ENCODE data around the gene CYP46A1. TPM values are rescaled to one million over a fixed set of nuclear protein-coding genes. Genes with fewer than 3 reads are reported as not detected.

CYP46A1 gene
- total RNA-seq, 4 donors from 2014 or later = 0.13 to 4.7 (median 0.55) TPM; not detected in 1

DNA sequence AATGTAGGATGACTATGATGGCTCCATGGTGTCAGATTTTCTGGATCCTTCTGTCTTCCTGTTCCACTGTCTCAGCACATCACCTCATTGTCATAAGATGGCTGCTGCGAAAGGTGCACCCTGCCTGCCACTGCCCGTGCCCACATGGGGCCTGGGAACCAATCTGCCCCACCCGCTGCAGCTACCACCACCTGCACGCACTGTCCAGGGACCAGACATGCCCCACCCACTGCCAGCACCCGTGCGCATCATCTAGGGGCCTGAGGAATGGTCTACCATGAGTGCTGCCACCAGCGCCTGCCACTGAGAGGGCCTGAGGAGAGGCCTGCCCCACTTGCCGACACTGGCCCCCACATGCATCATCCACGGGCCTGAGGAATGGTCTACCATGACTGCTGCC lies 23.8 kb downstream of the CYP46A1 start:
- no peak overlapping the region for H3K4me3 ChIP-seq (ENCODE audit: low read depth, poor library complexity, severe bottlenecking)
- DNase-seq (ENCODE audit: low spot score in 2 of 2) = peak in 1 of 2 donors; percentile 75
- 96% methylated on average over 6 to 8 of the region's 9 CpGs for WGBS, 2 donors
- intact Hi-C loops (cut with DNase I; ENCODE audit: low total_unique reads) = no loop called here
- TF ChIP-seq, protein P1, sequence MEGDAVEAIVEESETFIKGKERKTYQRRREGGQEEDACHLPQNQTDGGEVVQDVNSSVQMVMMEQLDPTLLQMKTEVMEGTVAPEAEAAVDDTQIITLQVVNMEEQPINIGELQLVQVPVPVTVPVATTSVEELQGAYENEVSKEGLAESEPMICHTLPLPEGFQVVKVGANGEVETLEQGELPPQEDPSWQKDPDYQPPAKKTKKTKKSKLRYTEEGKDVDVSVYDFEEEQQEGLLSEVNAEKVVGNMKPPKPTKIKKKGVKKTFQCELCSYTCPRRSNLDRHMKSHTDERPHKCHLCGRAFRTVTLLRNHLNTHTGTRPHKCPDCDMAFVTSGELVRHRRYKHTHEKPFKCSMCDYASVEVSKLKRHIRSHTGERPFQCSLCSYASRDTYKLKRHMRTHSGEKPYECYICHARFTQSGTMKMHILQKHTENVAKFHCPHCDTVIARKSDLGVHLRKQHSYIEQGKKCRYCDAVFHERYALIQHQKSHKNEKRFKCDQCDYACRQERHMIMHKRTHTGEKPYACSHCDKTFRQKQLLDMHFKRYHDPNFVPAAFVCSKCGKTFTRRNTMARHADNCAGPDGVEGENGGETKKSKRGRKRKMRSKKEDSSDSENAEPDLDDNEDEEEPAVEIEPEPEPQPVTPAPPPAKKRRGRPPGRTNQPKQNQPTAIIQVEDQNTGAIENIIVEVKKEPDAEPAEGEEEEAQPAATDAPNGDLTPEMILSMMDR (IDR thresholded peaks at IDR 0.05) = no peak
- TF ChIP-seq POLR2A (IDR thresholded peaks at IDR 0.05) = no peak

DNA sequence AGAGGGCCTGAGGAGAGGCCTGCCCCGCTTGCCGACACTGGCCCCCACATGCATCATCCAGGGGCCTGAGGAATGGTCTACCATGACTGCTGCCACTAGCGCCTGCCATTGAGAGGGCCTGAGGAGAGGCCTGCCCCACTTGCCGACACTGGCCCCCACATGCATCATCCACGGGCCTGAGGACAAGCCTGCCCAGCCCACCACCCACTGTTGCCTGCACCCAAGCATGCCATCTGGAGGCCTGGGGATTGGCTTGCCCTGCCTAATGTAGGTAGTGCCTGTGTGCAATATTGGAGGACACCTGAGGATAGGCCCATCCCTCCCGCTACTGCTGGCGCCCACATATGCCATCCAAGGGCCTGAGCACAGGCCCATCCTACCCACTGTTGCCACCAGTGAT lies 24.4 kb downstream of the CYP46A1 start:
- intact Hi-C loops (cut with DNase I; ENCODE audit: low total_unique reads) = no loop called here
- H3K4me3 ChIP-seq (ENCODE audit: low read depth, poor library complexity, severe bottlenecking) = no peak overlapping the region
- TF ChIP-seq, protein P1 (IDR thresholded peaks at IDR 0.05) = no peak
- no peak for TF ChIP-seq POLR2A (IDR thresholded peaks at IDR 0.05)
- peak in 1 of 2 donors; percentile 54 for DNase-seq (ENCODE audit: low spot score in 2 of 2)
- WGBS, 2 donors = 83 to 89% methylated on average over 7 of the region's 7 CpGs

DNA sequence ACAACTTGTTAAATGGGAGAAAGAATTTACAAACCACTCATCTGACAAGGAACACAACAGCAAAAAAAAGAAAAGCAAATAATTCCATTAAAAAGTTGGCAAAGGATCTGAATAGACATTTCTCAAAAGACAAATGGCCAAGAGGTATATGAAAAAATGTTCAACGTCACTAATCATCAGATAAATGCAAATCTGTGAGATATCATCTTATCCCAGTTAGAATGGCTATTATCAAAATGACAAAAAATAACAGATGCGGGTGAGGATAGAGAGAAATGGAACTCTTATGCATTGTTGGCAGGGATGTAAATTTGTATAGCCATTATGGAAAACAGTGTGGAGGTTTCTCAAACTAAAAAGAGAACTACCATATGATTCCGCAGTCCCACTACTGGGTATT lies 29.9 kb downstream of the CYP46A1 start:
- 77 to 78% methylated on average over 3 of the region's 3 CpGs for WGBS, 2 donors
- no peak for DNase-seq (ENCODE audit: low spot score in 2 of 2)
- TF ChIP-seq, protein P1 (IDR thresholded peaks at IDR 0.05) = no peak
- no peak for TF ChIP-seq POLR2A (IDR thresholded peaks at IDR 0.05)
- intact Hi-C loops (cut with DNase I; ENCODE audit: low total_unique reads) = no loop called here
- no peak overlapping the region for H3K4me3 ChIP-seq (ENCODE audit: low read depth, poor library complexity, severe bottlenecking)

DNA sequence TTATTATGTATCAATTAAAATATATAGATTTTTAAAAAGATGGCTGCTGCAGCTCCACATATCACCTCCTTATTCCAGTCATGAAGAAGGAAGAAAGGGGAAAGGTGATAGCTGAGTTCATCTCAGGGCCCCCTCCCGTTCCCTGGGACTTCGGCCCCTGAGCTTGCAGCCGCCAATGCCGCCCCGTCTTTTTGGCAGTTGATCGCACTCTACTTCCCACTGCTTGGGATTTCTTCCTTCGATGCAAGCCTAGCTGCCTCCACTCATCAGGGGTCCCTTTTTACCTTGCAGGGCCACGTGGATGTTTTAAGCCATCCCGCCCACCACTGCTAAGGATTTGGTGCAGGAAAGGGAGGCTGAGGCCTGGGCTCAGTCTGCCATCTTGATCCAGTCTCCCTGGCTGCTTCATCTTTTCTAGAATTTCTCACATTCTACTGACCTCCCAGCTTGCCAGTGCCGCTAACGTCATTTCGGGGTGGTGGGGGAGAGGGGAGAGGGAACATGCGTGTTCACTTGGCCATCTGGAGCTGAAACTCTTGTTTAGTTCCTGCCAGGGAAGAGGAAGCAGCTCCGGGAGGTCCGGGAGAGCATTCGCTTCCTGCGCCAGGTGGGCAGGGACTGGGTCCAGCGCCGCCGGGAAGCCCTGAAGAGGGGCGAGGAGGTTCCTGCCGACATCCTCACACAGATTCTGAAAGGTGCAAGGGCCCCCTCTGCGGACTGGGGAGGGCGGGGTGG lies 31.3 kb downstream of the CYP46A1 start:
- peak; percentile 7 to 72 for DNase-seq (ENCODE audit: low spot score in 2 of 2)
- no peak for TF ChIP-seq POLR2A (IDR thresholded peaks at IDR 0.05)
- TF ChIP-seq, protein P1 (IDR thresholded peaks at IDR 0.05) = no peak
- 78 to 85% methylated on average over 17 to 24 of the region's 24 CpGs for WGBS, 2 donors
- no peak overlapping the region for H3K4me3 ChIP-seq (ENCODE audit: low read depth, poor library complexity, severe bottlenecking)
- intact Hi-C loops (cut with DNase I; ENCODE audit: low total_unique reads) = no loop called here

DNA sequence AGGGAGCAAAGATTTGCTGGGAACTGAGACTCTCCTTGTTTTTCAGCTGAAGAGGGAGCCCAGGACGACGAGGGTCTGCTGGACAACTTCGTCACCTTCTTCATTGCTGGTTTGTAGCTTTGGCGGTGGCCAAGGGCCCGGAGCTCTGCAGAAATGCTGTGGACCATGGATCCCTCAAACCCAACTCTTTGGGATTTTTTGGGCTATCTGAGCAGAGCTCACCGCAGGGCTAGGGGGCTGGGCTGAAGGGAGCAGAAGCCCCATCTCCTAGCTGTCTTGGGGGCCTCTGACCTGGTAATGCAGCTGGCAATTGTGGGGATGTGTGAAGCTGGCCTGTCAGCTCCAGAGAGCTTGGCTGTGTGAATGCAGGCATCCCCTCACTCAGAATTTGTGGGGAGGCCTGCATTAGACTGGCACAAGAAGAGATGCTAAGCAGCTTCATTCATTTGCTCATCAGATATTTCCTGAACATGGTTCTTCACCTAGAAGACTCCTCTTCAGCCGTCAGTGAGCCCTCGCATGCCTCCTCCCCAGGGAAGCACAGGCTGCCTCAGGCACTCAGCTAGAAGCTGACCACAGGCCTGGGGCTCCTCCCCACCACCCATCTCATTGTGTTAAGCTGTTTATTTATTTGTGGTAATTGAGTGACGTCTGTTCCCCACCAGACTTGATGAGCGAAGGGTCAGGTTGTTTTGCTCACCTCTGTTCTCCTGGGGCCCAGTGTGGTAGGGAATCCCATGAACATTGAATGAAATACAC lies 32.2 kb downstream of the CYP46A1 start:
- 68 to 87% methylated on average over 10 of the region's 10 CpGs for WGBS, 2 donors
- DNase-seq (ENCODE audit: low spot score in 2 of 2) = peak; percentile 9 to 63

More for the DNA sequence above, 32.2 kb downstream of the CYP46A1 start:
- TF ChIP-seq POLR2A (IDR thresholded peaks at IDR 0.05) = no peak
- TF ChIP-seq, protein P1 (IDR thresholded peaks at IDR 0.05) = no peak
- H3K4me3 ChIP-seq (ENCODE audit: low read depth, poor library complexity, severe bottlenecking) = no peak overlapping the region
- intact Hi-C loops (cut with DNase I; ENCODE audit: low total_unique reads) = no loop called here
